Measurements from ENCODE around the gene SMYD3.
"Not testable (repeated sequence)": the region's sequence is repeated elsewhere in the genome, so short reads cannot be mapped to it uniquely, and the experiment has no call there.

The SMYD3 gene

GRCh38 chr1:245772739-245773138 lies 734.3 kb downstream of the SMYD3 start:
- DNase-seq = no peak

- DNase-seq = no peak
Measured at GRCh38 chr1:245772325-245772724, 734.8 kb downstream of the SMYD3 start.

- DNase-seq = no peak
Measured at GRCh38 chr1:245771511-245772281, 735.4 kb downstream of the SMYD3 start.

GRCh38 chr1:245770156-245770555 lies 736.9 kb downstream of the SMYD3 start:
- no peak for DNase-seq

- no peak for DNase-seq
Measured at GRCh38 chr1:245768596-245768995, 738.5 kb downstream of the SMYD3 start.

- no peak for DNase-seq
Measured at GRCh38 chr1:245765230-245766000, 741.7 kb downstream of the SMYD3 start.

GRCh38 chr1:245763873-245764331 lies 743.2 kb downstream of the SMYD3 start:
- no peak for DNase-seq

- no peak for DNase-seq
Measured at GRCh38 chr1:245762396-245762910, 744.6 kb downstream of the SMYD3 start.

GRCh38 chr1:245760301-245760700 lies 746.8 kb downstream of the SMYD3 start:
- no peak for DNase-seq

- no peak for DNase-seq
Measured at GRCh38 chr1:245754463-245754961, 752.6 kb downstream of the SMYD3 start.

- DNase-seq = no peak
Measured at GRCh38 chr1:245753807-245754206, 753.3 kb downstream of the SMYD3 start.

- DNase-seq = no peak
Measured at GRCh38 chr1:245752561-245752960, 754.5 kb downstream of the SMYD3 start.

GRCh38 chr1:245751726-245752470 lies 755.2 kb downstream of the SMYD3 start:
- no peak for DNase-seq

- no peak for DNase-seq
Measured at GRCh38 chr1:245751116-245751515, 756.0 kb downstream of the SMYD3 start.

- DNase-seq = no peak
Measured at GRCh38 chr1:245750261-245750660, 756.8 kb downstream of the SMYD3 start.

- DNase-seq = no peak
Measured at GRCh38 chr1:245749053-245749452, 758.0 kb downstream of the SMYD3 start.

GRCh38 chr1:245748646-245749045 lies 758.4 kb downstream of the SMYD3 start:
- no peak for DNase-seq

GRCh38 chr1:245748240-245748639 lies 758.8 kb downstream of the SMYD3 start:
- no peak for DNase-seq

GRCh38 chr1:245742896-245743295 lies 764.2 kb downstream of the SMYD3 start:
- no peak for DNase-seq

- DNase-seq = not testable (repeated sequence)
Measured at GRCh38 chr1:245740336-245740735, 766.7 kb downstream of the SMYD3 start.

GRCh38 chr1:245730801-245731200 lies 776.3 kb downstream of the SMYD3 start:
- no peak for DNase-seq

GRCh38 chr1:245728035-245728434 lies 779.0 kb downstream of the SMYD3 start:
- not testable (repeated sequence) for DNase-seq

- no peak for DNase-seq
Measured at GRCh38 chr1:245721488-245721887, 785.6 kb downstream of the SMYD3 start.
